HEK293 (cell line): ENCODE measurements around the gene ABCC3.

Experiments
- CTCF ChIA-PET: fragments of 350-600 bp; formaldehyde crosslinking; extraction: SDS; loops from one replicate; lab custom pipeline; 2021; ENCODE audit warnings: antibody characterized with exemption; lab: Yijun Ruan, JAX
- POLR2A ChIA-PET: fragments of 300-600 bp; formaldehyde crosslinking; extraction: SDS; loops from one replicate; lab custom pipeline; 2020; ENCODE audit warnings: antibody characterized with exemption, inconsistent platforms; lab: Yijun Ruan, JAX
- H3K27ac ChIP-seq: fragments of 200-500 bp; sonication (Bioruptor generic); 2 replicates; pipeline ENCODE4 v1.5.1; 2014; ENCODE audit warnings: low read depth, low read length, control low read depth, inconsistent platforms; ENCODE audit errors: extremely low read depth
- H3K36me3 ChIP-seq, 2 experiments: fragments of 200-500 bp in 1 of 2; sonication (Bioruptor generic) in 1 of 2; 1 replicate in 1 of 2; 2 replicates in 1 of 2; pipeline ENCODE4 v1.5.1; 2014 to 2017; ENCODE audit warnings: inconsistent platforms in 2 of 2, low read length in 2 of 2; ENCODE audit not compliant: control insufficient read depth in 2 of 2, insufficient read depth in 1 of 2
- H3K4me1 ChIP-seq: fragments of 200-500 bp; sonication (Bioruptor generic); 2 replicates; pipeline ENCODE4 v1.5.1; 2014; ENCODE audit warnings: mild to moderate bottlenecking, low read length, inconsistent platforms; ENCODE audit not compliant: control insufficient read depth, insufficient read depth
- H3K4me3 ChIP-seq: 2 replicates; pipeline ENCODE4 v1.5.1; 2011; ENCODE audit warnings: low read depth, mild to moderate bottlenecking, control low read depth, low read length, moderate library complexity
- H3K9me3 ChIP-seq: fragments of 200-500 bp; sonication (Bioruptor generic); 2 replicates; pipeline ENCODE4 v1.5.1; 2014; ENCODE audit warnings: low read depth, low read length, inconsistent platforms; ENCODE audit not compliant: control insufficient read depth, insufficient read depth
- IKZF3 ChIP-seq: fragments of 450-650 bp; IDR thresholded peaks from 2 replicates; pipeline ENCODE4 v1.5.0; 2018; ENCODE audit warnings: missing biosample characterization, mild to moderate bottlenecking, missing genetic modification characterization, moderate library complexity
- PRDM1 ChIP-seq: fragments of 450-650 bp; formaldehyde crosslinking; IDR thresholded peaks from 2 replicates; pipeline ENCODE4; 2016; ENCODE audit warnings: missing biosample characterization, missing genetic modification characterization
- YY2 ChIP-seq: fragments of 450-650 bp; formaldehyde crosslinking; IDR thresholded peaks from 2 replicates; pipeline ENCODE4 v1.5.1; 2016; ENCODE audit warnings: missing biosample characterization, missing genetic modification characterization
- ZBTB8A ChIP-seq: fragments of 450-650 bp; formaldehyde crosslinking; IDR thresholded peaks from 2 replicates; pipeline ENCODE4 v1.5.1; 2016; ENCODE audit warnings: missing biosample characterization, missing genetic modification characterization
- ZNF2 ChIP-seq: fragments of 450-650 bp; formaldehyde crosslinking; IDR thresholded peaks from 2 replicates; pipeline ENCODE4 v1.5.1; 2016; ENCODE audit warnings: missing biosample characterization, missing genetic modification characterization
- ZNF266 ChIP-seq: fragments of 450-650 bp; formaldehyde crosslinking; IDR thresholded peaks from 2 replicates; pipeline ENCODE4 v1.5.1; 2016; ENCODE audit warnings: missing biosample characterization, missing genetic modification characterization, low read depth
- ZNF366 ChIP-seq: fragments of 450-650 bp; formaldehyde crosslinking; conservative IDR thresholded peaks from 2 replicates; pipeline ENCODE4 v1.5.1; 2016; ENCODE audit warnings: missing biosample characterization, missing genetic modification characterization
- ZNF514 ChIP-seq: fragments of 450-650 bp; formaldehyde crosslinking; IDR thresholded peaks from 2 replicates; pipeline ENCODE4 v1.5.1; 2016; ENCODE audit warnings: missing biosample characterization, missing genetic modification characterization
- ZNF610 ChIP-seq: fragments of 450-650 bp; formaldehyde crosslinking; IDR thresholded peaks from 2 replicates; pipeline ENCODE4 v1.5.1; 2016; ENCODE audit warnings: missing biosample characterization, missing genetic modification characterization, borderline replicate concordance
- ZNF654 ChIP-seq: fragments of 450-650 bp; formaldehyde crosslinking; IDR thresholded peaks from 2 replicates; pipeline ENCODE4 v1.5.1; 2016; ENCODE audit warnings: low read depth, missing biosample characterization, missing genetic modification characterization
- ZNF670 ChIP-seq: fragments of 450-650 bp; formaldehyde crosslinking; IDR thresholded peaks from 2 replicates; pipeline ENCODE4 v1.5.1; 2016; ENCODE audit warnings: missing biosample characterization, missing genetic modification characterization, low read depth
- ZSCAN16 ChIP-seq: fragments of 450-650 bp; formaldehyde crosslinking; IDR thresholded peaks from 2 replicates; pipeline ENCODE4 v1.5.1; 2016; ENCODE audit warnings: missing biosample characterization, missing genetic modification characterization
- TF ChIP-seq, protein P1 (sequence below): fragments of 450-650 bp; formaldehyde crosslinking; IDR thresholded peaks from 2 replicates; pipeline ENCODE4 v1.5.1; 2016; ENCODE audit warnings: missing biosample characterization, missing genetic modification characterization
- TF ChIP-seq, protein P2 (sequence below): fragments of 450-650 bp; formaldehyde crosslinking; IDR thresholded peaks from 2 replicates; pipeline ENCODE4 v1.5.1; 2016; ENCODE audit warnings: missing biosample characterization, missing genetic modification characterization, borderline replicate concordance
- TF ChIP-seq, protein P3 (sequence below): fragments of 450-650 bp; formaldehyde crosslinking; IDR thresholded peaks from 2 replicates; pipeline ENCODE4 v1.5.1; 2016; ENCODE audit warnings: missing biosample characterization, missing genetic modification characterization
- TF ChIP-seq, protein P4 (sequence below): fragments of 450-650 bp; formaldehyde crosslinking; IDR thresholded peaks from 2 replicates; pipeline ENCODE4 v1.5.1; 2016; ENCODE audit warnings: missing biosample characterization, missing genetic modification characterization
- TF ChIP-seq, protein P5 (sequence below): fragments of 450-650 bp; formaldehyde crosslinking; IDR thresholded peaks from 2 replicates; pipeline ENCODE4 v1.5.1; 2016; ENCODE audit warnings: missing biosample characterization, missing genetic modification characterization
- TF ChIP-seq, protein P6 (sequence below): fragments of 450-650 bp; formaldehyde crosslinking; IDR thresholded peaks from 2 replicates; pipeline ENCODE4 v1.5.1; 2016; ENCODE audit warnings: missing biosample characterization, missing genetic modification characterization
- TF ChIP-seq, protein P7 (sequence below): fragments of 450-650 bp; formaldehyde crosslinking; IDR thresholded peaks from 2 replicates; pipeline ENCODE4 v1.5.1; 2016; ENCODE audit warnings: missing biosample characterization, missing genetic modification characterization
- TF ChIP-seq, protein P8 (sequence below): fragments of 450-650 bp; formaldehyde crosslinking; IDR thresholded peaks from 2 replicates; pipeline ENCODE4 v1.5.1; 2016; ENCODE audit warnings: missing biosample characterization, missing genetic modification characterization

ABCC3 gene

DNA sequence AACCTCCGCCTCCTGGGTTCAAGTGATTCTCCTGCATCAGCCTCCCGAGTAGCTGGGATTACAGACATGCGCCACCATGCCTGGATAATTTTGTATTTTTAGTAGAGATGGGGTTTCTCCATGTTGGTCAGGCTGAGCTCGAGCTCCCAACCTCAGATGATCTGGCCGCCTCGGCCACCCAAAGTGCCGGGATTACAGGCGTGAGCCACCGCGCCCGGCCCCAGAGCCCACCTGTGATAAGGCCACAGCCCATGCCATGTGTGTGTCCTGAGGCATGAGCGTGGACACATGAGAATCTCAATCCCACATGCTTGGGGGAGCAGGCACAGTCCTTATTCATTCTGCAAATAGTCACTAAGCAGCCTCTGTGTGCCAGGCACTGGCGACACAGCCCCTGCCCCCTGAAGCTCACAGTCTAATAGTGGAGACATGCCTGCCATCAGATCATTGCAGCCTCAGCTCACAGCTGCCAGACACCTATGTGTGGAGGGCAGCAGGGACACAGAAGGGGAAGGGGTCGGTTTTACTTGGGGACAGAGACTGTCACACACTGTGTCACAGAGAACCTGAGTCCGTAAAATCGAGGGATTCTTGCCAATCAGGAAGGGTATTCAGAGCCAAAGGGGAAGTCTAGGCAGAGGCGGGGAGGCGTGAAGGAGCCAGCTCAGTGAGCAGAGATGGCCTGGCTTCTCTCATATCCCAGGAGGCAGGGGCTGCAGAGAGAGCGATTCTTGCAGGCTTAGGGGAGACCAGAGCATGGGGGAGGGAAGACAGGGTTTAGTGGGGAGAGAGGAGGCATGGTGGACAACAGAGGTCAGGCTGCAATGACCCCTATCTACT is 9.4 kb upstream of the ABCC3 start (continued):
- TF ChIP-seq, protein P1, sequence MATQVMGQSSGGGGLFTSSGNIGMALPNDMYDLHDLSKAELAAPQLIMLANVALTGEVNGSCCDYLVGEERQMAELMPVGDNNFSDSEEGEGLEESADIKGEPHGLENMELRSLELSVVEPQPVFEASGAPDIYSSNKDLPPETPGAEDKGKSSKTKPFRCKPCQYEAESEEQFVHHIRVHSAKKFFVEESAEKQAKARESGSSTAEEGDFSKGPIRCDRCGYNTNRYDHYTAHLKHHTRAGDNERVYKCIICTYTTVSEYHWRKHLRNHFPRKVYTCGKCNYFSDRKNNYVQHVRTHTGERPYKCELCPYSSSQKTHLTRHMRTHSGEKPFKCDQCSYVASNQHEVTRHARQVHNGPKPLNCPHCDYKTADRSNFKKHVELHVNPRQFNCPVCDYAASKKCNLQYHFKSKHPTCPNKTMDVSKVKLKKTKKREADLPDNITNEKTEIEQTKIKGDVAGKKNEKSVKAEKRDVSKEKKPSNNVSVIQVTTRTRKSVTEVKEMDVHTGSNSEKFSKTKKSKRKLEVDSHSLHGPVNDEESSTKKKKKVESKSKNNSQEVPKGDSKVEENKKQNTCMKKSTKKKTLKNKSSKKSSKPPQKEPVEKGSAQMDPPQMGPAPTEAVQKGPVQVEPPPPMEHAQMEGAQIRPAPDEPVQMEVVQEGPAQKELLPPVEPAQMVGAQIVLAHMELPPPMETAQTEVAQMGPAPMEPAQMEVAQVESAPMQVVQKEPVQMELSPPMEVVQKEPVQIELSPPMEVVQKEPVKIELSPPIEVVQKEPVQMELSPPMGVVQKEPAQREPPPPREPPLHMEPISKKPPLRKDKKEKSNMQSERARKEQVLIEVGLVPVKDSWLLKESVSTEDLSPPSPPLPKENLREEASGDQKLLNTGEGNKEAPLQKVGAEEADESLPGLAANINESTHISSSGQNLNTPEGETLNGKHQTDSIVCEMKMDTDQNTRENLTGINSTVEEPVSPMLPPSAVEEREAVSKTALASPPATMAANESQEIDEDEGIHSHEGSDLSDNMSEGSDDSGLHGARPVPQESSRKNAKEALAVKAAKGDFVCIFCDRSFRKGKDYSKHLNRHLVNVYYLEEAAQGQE (tag by site-specific recombination) = no peak
- TF ChIP-seq, protein P2, sequence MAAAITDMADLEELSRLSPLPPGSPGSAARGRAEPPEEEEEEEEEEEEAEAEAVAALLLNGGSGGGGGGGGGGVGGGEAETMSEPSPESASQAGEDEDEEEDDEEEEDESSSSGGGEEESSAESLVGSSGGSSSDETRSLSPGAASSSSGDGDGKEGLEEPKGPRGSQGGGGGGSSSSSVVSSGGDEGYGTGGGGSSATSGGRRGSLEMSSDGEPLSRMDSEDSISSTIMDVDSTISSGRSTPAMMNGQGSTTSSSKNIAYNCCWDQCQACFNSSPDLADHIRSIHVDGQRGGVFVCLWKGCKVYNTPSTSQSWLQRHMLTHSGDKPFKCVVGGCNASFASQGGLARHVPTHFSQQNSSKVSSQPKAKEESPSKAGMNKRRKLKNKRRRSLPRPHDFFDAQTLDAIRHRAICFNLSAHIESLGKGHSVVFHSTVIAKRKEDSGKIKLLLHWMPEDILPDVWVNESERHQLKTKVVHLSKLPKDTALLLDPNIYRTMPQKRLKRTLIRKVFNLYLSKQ (tag by site-specific recombination) = no peak
- TF ChIP-seq, protein P3, sequence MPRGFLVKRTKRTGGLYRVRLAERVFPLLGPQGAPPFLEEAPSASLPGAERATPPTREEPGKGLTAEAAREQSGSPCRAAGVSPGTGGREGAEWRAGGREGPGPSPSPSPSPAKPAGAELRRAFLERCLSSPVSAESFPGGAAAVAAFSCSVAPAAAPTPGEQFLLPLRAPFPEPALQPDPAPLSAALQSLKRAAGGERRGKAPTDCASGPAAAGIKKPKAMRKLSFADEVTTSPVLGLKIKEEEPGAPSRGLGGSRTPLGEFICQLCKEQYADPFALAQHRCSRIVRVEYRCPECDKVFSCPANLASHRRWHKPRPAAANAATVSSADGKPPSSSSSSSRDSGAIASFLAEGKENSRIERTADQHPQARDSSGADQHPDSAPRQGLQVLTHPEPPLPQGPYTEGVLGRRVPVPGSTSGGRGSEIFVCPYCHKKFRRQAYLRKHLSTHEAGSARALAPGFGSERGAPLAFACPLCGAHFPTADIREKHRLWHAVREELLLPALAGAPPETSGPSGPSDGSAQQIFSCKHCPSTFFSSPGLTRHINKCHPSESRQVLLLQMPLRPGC (tag by site-specific recombination) = no peak
- no peak for TF ChIP-seq ZBTB8A (tag by site-specific recombination)
- no peak for TF ChIP-seq ZNF670
- no peak for TF ChIP-seq ZSCAN16
- TF ChIP-seq, protein P4, sequence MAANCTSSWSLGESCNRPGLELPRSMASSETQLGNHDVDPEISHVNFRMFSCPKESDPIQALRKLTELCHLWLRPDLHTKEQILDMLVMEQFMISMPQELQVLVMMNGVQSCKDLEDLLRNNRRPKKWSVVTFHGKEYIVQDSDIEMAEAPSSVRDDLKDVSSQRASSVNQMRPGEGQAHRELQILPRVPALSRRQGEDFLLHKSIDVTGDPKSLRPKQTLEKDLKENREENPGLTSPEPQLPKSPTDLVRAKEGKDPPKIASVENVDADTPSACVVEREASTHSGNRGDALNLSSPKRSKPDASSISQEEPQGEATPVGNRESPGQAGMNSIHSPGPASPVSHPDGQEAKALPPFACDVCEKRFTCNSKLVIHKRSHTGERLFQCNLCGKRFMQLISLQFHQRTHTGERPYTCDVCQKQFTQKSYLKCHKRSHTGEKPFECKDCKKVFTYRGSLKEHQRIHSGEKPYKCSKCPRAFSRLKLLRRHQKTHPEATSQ (tag by site-specific recombination) = no peak
- TF ChIP-seq IKZF3 (tag by site-specific recombination) = no peak
- TF ChIP-seq ZNF654 (tag by site-specific recombination) = no peak
- TF ChIP-seq, all 188 proteins: peak for 0

DNA sequence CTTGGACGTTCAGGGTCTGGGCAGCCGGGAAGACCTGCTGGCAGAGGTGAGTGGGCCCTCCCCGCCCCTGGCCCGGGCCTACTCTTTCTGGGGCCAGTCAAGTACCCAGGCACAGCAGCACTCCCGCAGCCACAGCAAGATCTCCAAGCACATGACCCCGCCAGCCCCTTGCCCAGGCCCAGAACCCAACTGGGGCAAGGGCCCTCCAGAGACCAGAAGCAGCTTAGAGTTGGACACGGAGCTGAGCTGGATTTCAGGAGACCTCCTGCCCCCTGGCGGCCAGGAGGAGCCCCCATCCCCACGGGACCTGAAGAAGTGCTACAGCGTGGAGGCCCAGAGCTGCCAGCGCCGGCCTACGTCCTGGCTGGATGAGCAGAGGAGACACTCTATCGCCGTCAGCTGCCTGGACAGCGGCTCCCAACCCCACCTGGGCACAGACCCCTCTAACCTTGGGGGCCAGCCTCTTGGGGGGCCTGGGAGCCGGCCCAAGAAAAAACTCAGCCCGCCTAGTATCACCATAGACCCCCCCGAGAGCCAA is 8.6 kb upstream of the ABCC3 start:
- no peak overlapping the region for H3K4me3 ChIP-seq
- ChIA-PET CTCF (interaction anchor here (0.5 to 9.7 kb wide), 37 partner anchors 9 to 691 kb away, joined by 3 to 231 read pairs (median 5); partner anchors contain the start of genes CACNA1G, LUC7L3 and SPATA20), POLR2A (interaction anchor here (0.7 to 2.3 kb wide), 5 partner anchors 65 to 147 kb away, joined by 3 to 8 read pairs (median 3); partner anchors contain the start of genes CACNA1G and LUC7L3)
- no peaks in the 10 kb centered on the region for H3K36me3 ChIP-seq
- no peak overlapping the region for H3K27ac ChIP-seq
- no peaks in the 10 kb centered on the region; the same call in 1 of the 2 replicates for H3K4me1 ChIP-seq
- no peaks in the 10 kb centered on the region for H3K9me3 ChIP-seq
- TF ChIP-seq, protein P5, sequence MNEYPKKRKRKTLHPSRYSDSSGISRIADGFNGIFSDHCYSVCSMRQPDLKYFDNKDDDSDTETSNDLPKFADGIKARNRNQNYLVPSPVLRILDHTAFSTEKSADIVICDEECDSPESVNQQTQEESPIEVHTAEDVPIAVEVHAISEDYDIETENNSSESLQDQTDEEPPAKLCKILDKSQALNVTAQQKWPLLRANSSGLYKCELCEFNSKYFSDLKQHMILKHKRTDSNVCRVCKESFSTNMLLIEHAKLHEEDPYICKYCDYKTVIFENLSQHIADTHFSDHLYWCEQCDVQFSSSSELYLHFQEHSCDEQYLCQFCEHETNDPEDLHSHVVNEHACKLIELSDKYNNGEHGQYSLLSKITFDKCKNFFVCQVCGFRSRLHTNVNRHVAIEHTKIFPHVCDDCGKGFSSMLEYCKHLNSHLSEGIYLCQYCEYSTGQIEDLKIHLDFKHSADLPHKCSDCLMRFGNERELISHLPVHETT (tag by site-specific recombination) = no peak
- TF ChIP-seq ZNF514 (tag by site-specific recombination) (no peak), ZNF366 (no peak), ZNF654 (tag by site-specific recombination) (peak; percentile 44; the same call in 1 of the 2 replicates), ZNF610 (tag by site-specific recombination) (no peak), ZNF266 (tag by site-specific recombination) (no peak), ZNF2 (tag by site-specific recombination) (peak; percentile 60; the same call in 1 of the 2 replicates), PRDM1 (tag by site-specific recombination) (no peak), YY2 (tag by site-specific recombination) (no peak)
- TF ChIP-seq, protein P6, sequence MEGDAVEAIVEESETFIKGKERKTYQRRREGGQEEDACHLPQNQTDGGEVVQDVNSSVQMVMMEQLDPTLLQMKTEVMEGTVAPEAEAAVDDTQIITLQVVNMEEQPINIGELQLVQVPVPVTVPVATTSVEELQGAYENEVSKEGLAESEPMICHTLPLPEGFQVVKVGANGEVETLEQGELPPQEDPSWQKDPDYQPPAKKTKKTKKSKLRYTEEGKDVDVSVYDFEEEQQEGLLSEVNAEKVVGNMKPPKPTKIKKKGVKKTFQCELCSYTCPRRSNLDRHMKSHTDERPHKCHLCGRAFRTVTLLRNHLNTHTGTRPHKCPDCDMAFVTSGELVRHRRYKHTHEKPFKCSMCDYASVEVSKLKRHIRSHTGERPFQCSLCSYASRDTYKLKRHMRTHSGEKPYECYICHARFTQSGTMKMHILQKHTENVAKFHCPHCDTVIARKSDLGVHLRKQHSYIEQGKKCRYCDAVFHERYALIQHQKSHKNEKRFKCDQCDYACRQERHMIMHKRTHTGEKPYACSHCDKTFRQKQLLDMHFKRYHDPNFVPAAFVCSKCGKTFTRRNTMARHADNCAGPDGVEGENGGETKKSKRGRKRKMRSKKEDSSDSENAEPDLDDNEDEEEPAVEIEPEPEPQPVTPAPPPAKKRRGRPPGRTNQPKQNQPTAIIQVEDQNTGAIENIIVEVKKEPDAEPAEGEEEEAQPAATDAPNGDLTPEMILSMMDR (tag by site-specific recombination) = peak; percentile 92
- TF ChIP-seq, protein P7, sequence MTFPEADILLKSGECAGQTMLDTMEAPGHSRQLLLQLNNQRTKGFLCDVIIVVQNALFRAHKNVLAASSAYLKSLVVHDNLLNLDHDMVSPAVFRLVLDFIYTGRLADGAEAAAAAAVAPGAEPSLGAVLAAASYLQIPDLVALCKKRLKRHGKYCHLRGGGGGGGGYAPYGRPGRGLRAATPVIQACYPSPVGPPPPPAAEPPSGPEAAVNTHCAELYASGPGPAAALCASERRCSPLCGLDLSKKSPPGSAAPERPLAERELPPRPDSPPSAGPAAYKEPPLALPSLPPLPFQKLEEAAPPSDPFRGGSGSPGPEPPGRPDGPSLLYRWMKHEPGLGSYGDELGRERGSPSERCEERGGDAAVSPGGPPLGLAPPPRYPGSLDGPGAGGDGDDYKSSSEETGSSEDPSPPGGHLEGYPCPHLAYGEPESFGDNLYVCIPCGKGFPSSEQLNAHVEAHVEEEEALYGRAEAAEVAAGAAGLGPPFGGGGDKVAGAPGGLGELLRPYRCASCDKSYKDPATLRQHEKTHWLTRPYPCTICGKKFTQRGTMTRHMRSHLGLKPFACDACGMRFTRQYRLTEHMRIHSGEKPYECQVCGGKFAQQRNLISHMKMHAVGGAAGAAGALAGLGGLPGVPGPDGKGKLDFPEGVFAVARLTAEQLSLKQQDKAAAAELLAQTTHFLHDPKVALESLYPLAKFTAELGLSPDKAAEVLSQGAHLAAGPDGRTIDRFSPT = 0 out of 2 replicates have a peak, but pooled peaks have one; percentile 12
- TF ChIP-seq, protein P8, sequence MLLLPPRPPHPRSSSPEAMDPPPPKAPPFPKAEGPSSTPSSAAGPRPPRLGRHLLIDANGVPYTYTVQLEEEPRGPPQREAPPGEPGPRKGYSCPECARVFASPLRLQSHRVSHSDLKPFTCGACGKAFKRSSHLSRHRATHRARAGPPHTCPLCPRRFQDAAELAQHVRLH (tag by site-specific recombination) = no peak
